ENCODE data around the gene SEL1L3.

Gene SEL1L3

DNA sequence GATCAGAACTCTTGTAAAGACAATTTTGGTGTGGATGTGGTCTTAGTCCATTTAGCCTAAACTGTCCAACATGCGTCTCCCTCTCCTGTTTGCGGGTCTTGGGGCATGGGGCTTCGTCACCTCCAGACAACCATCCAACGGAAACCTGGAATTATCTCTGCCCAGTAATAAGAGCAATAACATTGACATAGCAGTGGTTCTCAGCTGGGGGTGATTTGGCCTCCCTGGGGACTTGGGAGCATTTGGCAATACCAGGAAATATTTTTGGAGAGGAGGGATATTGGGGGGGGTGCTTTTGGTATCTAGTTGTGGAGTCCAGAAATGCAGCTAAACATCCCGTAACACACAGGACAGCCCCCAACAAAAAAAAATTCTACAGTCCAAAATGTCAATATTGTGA, 47.2 kb downstream of the SEL1L3 start:
- DNase-seq = no peak

- DNase-seq = no peak
These were observed 48.3 kb downstream of the SEL1L3 start for GRCh38 chr4:25814301-25815136.

GRCh38 chr4:25813448-25814106, 49.2 kb downstream of the SEL1L3 start:
- no peak for DNase-seq

- no peak for DNase-seq
These were observed 50.9 kb downstream of the SEL1L3 start for GRCh38 chr4:25811841-25812240.

DNA sequence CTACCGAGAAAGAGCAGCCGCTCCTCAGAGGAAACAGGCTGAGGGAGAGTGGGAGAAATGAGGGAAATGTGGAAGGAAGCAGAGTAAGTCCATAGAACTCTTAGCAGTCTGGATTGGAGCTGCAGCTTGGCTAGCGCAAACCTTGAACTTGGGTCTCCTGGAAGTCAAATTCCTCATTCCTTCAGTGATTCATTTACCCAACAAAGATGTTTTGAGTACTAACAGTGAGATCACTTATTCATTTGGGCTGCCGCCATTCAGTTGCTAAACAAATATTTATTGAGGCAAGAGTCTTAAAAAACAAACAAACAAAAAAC, 51.5 kb downstream of the SEL1L3 start:
- no peak for DNase-seq

DNA sequence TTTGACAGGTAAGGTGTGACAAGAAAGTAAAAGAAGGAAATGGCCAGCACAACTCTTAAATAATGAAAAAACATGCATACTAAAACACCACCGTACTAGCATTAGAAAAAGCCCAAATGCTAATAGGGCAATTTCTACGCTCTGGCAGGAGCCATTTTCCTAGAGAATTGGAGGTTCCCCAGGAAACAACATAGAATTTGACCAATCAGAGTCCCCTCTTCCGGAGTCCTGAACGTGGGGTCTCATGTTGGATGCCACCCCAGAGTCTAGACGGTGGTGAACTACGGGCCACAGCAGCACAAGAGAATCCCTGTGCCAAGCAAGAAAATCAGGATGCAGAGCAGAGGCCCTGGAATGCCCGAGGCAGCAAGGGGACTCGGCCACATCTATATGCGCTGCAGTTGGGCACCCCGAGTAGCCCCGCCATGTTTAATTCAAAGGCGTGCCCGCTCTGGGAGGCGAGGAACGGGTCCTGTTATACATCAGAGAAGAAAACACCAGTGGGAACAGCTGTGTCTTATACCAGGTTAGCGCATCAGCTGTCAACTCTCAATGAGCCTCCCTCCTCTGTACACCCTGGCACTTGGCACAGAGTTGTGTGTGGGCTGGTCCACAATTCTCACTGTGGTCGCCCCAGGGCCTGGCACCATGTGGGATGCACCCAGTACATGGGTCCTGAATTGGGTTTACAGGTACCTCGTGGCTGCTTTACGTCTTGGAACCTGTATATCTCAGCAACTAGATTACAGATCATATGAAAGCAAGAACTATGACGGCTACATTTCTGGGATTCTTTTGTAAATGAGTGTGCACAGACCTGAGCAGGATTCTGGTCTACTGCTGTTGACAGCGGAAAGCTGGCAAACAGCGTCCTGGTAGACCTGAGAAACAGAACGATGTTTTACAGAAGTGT, 52.1 kb downstream of the SEL1L3 start:
- no peak for DNase-seq

- DNase-seq = no peak
These were observed 52.8 kb downstream of the SEL1L3 start for GRCh38 chr4:25809996-25810395.

DNA sequence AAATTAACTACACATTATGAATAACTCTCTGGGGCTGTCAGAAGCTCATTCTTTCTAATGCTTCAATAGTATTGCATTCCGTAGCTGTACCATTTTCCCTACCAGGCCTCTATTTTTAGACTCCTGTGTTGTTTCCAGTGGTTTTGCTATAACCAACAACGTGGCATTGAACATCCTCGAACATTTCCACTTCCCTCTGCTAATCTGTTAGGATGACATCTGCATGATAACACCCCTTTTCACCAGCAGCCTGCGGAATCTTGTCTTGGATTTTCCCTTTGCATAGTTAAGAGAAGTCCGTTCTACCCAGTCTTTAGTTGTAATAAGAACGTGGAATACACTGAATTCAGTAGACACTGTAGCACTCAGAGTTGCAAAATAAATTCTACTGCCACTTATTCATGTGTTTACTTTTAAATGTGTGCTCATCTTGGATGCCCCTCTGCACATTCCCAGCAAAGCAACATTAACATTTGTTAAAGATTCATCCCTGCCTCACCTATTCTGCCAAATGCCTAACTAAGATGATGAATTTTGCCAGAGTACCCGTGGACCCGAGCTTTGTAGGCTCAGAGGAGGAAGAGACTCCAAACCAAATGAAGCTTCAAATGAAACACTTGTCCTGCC, 55.6 kb downstream of the SEL1L3 start:
- DNase-seq = no peak

- DNase-seq = no peak
These were observed 57.4 kb downstream of the SEL1L3 start for GRCh38 chr4:25805255-25805860.

DNA sequence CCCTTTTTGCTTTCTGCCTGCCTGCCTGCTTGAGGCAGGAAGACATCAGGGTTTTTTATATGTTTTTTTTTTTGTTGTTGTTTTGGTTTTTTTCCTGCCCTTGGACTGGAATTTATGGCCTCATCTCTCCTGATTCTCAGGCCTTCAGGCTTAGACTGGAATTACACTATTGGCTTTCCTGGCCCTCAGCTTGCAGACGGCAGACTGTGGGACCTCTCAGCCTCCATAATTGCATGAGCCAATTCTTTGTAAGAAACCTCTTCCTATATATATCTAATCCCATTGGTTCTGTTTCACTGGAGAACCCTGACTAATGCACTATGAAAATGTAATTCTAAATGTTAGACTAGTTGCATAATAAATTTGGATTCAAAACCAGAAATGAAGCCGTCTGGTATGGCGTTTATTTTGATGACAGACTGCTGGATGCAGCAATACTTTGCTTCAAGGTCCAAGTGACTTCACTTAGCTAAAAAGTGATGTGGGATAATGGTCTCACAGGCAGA, 59.0 kb downstream of the SEL1L3 start:
- no peak for DNase-seq

- no peak for DNase-seq
These were observed 61.2 kb downstream of the SEL1L3 start for GRCh38 chr4:25801594-25801993.

GRCh38 chr4:25800245-25800644, 62.5 kb downstream of the SEL1L3 start:
- DNase-seq = no peak

DNA sequence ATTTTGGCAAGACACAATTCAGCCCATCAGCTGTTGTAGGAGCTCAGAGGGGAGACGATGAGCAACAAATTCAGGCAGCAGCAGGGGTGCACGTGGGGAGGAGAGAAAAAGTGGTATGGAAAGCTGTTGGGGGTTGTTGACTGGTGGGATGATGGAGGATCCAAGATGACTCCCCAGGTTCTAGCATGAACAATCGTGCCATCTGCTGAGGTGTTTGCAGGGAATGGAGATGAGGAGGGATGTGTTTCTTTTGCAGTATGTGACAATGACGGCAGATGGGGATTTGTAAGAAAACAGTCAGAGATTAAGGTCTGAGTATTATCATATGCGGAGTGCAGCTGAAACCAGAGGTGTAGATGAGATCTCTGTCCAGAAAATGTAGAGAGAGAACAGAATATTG, 63.3 kb downstream of the SEL1L3 start:
- DNase-seq = no peak

DNA sequence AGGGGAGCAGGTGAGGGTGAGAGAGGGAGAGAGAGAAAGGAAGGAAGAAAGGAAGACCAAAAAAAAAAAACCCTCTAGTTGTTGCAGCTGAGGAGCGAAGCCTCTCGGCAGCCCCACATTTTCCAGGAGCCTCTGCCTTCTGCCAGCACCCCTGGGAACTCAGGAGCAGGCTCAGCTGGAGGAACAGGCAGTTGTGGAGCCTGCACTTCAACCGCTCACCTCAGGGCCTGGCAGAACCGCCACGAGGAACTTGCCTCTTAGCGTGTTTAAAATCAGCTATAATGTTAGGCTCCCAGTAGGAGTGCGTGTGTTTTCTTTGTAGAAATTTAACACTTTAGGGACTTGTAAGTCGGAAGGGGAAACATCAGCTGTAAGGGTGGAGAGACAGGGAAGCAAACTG, 65.7 kb downstream of the SEL1L3 start:
- no peak for DNase-seq

DNA sequence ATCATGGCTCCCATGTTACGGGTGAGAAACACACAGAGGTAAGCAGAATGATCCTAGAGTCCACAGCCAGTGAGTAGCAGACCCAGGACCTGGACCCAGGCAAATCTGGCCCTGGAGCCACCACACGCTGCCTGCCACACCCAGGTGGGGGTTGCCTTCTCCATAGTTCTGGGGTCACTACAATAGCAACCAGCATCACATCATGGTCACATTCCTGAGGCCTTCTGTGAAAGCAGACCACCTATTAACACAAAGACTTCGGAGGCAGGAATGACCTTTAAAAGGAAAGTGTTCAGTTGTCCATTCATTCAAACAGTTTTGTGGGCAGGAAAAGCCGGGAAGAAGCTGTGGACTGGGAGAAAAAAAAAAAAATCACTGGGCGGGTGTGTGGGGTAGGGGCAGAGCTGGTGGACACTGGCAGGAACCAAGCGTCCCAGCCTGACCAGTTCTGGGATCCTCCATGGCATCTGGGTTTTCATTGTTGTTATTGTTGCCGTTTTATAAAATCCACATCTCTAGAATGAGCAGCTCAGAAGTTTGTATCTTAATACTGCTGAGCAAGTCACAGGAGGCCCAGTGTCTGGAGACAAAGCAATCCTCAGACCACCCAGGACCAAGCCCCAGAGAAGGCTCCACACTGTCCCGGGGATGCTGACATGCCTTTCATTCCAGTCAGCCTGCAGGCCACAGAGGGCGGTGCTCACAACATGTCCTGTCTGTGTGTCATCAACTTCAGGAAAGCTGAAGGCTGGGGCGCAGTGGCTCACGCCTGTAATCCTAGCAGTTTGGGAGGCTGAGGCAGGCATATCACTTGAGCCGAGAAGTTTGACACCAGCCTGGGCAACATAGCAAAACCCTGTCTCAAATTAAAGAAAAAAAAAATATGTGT, 67.0 kb downstream of the SEL1L3 start:
- no peak for DNase-seq

DNA sequence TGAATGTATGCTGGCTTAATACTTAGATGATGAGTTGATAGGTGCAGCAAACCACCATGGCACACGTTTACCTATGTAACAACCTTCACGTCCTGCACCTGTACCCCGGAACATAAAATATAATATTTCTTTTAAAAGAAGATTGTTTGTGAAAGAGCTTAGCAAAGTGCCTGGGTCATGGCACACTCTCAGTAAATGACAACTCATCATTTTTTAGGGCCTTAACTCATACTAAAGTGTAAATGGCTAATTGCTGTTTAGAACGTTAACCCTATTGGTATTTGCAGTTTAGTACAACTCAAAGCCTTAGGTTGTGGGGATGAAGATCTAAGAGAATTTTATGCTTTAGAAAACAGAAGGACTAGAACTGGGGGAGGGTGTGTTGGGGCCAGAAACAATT, 67.7 kb downstream of the SEL1L3 start:
- DNase-seq = no peak

DNA sequence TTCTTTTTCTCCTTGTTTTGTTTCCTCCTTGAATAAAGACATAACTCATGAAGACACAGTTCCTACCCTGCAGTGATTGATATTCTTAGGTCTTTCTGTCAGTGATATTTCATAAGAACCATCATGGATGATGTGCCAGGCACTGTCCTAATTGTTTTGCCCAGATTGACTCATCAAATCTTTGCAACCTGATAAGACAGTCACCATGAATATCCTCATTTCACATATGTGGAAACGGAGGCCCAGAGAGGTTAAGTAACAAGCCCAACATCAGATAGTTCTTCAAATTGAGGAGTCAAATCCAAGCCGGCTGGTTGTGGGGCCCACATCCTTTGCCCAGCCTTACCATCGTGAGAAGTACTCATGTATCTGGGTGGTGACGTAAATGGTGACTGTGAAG, 69.9 kb downstream of the SEL1L3 start:
- DNase-seq = no peak

DNA sequence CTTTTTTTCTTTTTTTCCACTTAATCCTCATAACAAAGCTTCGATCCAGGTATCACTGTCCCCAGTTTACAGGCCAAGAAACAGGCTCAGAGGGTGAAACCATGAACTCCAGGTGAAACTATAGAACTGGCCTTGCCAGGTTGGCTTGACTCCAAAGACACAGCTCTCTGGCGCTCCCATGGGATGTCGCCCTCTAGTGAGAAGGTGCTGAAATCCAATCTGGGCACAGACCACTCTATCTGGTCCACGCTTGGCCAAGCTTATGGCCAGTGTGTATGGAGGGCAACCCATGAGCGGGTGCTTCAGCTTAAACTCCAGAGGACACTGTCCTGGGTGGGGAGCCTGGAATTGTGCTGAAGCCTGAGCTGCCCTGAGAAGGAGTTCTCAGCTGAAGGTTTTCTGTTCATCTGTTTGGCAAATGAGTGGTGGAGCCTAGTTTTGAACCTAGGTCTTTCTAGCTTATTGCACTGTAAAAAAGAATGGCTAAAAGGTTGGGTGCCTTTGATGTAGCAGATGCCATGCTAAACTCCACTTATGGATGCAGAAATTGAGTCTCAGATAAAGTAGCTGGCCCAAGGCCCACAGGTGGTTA, 70.5 kb downstream of the SEL1L3 start:
- peak; percentile 5 for DNase-seq

GRCh38 chr4:25790024-25790423, 72.8 kb downstream of the SEL1L3 start:
- peak; percentile 62 for DNase-seq

DNA sequence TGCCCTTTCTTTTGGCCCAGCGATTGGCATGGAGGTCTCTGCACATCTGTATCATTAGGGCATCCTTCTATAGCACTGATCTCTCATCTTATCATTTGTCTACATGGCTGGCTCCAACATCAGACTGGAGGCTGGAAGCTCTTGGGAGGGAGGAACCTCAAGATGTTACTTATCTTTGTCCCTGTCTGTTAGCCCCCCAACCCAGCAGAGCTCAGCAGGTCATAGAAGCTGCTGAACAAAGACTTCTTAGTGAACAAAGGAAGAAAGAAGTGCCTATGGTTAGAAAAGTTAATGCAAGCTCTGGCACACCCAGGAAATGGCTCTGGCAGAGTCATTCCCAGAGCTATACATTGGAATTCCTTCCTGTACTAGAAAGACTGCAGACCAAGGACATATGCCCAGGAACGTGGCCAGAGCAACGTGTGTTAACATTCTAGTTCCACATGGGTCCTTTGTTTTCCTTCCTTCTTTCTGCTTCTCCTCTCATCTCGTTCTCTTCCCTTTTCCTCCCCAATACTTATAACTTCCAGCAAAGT, 74.0 kb downstream of the SEL1L3 start:
- DNase-seq = no peak

Measured in NCI-H510A treated with DMSO at 0.1 percent for 48 hours (cell line).